Umbilical cord (tissue), 2 donors: ENCODE results near the gene RIN3. TPM values are rescaled to one million over a fixed set of nuclear protein-coding genes. Genes with fewer than 3 reads are reported as not detected.
A peak's percentile ranks its signal among the peaks of the same experiment; 100 is the strongest.

Experiments
- DNase-seq: peaks from one replicate; pipeline ENCODE4 v3.0.0-alpha.2; 2015; ENCODE audit warnings: low spot score
- total RNA-seq: library from RNA; depleted of rRNA; stranded (reverse); fragments of >200 nt; gene quantifications from one replicate; pipeline ENCODE4 v1.2.3, GENCODE V29; 2014; ENCODE audit warnings: low replicate concordance; ENCODE audit not compliant: insufficient read depth

The RIN3 gene
- total RNA-seq, 1 donor from 2014 or later = 15.2 TPM

GRCh38 chr14:92511453-92512238 is 1.9 kb upstream of the RIN3 start:
- DNase-seq = peak; percentile 81

DNA sequence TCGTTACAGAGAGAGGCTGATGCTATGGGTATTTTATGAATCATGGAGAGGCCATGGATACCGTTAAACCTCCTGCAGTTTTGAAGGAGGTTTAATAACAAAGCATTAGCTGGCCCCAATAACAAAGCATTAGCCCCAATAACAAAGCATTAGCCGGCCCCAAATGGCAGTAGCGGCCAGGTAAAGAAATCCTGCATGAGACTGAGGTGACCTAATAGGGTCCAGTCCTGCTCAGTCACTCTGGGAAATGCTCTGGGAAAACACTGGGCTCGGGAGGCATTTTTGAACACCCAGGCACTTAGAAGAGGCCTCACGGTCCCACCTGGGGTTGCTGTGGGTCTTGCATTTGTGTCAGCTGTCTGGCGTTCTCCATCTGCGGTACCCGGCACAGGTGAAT is 776 bp upstream of the RIN3 start:
- DNase-seq = no peak

DNA sequence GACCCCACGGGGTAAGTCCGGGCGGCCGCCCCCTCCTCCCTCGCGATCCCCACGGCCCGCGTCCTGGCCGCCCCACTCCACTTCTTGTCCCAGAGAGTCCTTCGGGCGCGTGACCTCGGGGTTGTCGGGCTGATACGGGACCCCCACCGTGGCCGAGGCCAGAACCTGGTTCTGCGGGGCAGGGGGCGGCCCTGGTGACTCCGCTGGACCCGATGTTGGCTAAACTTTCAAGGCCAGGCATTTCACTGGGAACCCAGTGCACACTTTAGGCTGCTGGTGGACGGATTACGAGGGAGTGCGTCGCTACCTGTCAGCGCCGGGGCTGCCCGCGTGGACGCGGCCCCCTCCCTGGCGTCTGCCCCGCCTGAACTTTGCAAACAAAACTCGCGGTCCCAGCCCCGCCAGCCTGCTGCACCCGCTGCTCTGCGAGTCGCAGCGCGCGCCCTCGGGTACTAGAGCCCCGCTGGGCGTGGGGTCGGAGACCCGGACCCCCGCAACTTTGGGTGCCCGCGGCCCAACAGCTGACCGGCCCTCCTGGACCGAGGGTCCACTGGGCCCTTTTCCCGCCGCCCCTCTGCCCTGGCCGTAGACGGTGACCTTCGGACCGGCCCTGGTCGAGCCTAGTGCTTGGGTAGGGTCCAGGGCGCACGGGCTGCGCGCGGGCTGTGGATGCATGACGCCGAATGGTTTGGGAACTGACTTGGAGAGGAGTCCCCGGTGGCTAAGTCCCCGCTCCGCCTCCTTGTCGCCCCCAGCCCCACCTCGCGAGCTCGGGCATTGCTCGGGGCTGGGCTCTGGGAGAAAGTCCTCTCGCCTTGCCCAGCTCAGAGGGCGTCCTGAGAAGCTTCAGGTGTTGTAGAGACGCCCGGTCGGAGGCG is 624 bp downstream of the RIN3 start:
- DNase-seq = no peak

GRCh38 chr14:92514844-92515514 is 1.4 kb downstream of the RIN3 start:
- no peak for DNase-seq

GRCh38 chr14:92515546-92516343 is 2.2 kb downstream of the RIN3 start:
- no peak for DNase-seq

DNA sequence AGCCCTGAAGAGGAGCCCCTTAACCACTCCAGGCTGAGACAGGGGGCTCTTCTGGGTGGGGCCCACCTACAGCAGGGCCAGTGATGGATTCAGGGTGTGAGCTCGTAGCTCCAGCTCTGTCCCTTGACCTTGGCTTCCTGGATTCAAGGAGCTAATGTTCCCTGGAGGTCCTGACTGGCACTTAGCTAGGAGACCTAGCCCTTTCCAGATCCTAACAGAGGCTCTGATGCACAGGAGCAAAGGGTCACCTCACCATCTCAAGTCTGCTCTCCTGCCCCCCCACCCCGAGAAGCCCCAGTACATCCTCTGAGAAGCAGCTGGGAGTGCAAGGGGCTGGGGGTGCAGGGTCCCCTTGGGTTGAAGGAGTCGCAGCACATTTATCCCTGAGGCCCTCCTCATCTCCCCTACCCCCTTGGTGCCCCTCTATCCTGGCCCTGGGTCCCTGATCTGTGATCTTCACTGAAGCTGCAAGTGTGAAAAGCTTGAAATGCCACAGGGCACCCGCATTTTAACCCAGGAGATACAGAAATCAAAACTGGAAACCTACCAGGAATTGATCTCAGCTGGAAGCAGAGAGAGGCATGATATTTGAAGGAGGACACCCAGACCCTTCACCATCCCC is 2.9 kb downstream of the RIN3 start:
- DNase-seq = no peak

- no peak for DNase-seq
Measured at GRCh38 chr14:92516966-92517506, 3.5 kb downstream of the RIN3 start.

DNA sequence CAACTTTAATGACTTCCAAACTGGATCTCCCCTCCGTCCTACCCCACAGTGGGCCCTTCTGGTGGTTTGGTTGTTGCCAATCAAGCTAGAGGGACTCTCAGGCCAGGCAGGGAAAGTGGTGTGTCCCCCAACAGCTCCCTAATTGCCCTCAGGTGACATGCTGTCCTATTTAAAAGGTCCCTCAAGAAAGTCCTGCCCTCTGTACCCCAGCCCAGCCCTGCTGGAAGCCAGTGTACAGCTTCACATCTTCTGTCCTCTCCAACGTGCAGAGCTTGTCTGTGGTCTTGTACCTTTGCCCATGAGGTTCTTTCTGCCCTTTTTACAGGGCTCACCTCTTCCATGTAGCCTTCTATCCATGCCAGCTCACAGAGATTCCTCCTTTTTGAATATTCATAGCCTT is 4.2 kb downstream of the RIN3 start:
- no peak for DNase-seq

DNA sequence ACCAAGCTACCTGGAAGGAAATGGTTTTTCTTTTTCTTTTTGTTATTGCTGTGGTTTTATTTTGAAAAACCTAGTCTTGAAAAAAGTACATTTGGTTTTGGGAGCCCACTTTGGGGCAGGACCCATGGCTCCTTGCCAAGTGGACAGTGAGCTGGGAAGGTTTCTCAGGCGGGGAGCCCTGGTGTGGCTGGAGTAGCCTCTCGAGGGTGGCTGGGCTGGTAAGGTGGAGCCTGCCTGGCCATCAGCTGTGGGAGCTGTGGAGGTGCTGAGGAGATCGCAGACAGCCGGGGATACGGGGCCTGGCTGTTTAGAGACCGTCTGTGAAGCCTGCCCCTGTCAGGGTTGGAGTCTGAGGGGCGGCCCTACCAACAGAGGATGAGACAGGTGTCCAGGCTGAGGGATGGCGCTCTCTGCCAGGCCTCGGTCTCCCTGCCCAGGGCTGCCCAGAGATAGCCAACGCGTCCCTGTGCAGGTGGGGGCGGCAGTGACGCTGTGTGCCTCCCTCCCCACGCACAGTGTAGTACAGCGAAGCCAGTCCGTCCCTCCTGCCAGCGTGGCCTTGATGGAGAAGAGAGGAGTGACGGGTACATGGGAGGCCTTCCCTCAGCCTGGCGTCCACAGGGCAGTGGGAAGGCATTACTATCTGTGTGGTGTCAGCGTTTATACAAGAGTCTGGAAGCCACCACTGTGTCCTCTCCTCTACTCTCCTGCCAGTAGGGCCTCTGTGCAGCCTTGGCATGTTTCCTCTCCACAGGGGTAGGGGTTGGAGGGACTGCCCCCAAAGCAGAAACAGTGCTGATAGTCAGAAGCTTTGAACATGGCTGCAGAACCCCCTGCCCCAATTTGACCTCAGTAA is 5.9 kb downstream of the RIN3 start:
- no peak for DNase-seq

GRCh38 chr14:92520102-92521057 is 6.8 kb downstream of the RIN3 start:
- DNase-seq = no peak

- no peak for DNase-seq
Measured at GRCh38 chr14:92521058-92521415, 7.5 kb downstream of the RIN3 start.

DNA sequence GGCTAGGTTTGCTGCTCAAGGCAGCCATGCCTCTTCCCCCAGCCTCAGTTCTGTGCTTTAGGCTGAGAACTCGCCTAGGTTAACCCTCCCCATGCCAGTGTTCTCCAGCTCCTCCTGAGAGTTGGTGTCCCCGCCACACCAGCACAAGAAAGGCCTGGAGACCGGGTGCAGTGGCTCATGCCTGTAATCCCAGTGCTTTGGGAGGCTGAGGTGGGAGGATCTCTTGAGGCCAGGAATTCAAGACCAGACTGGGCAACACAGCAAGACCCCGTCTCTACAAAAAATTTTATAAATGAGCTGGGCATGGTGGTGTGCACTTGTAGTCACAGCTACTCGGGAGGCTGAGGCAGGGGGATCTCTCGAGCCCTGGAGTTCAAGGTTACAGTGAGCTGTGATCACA is 10.2 kb downstream of the RIN3 start:
- DNase-seq = no peak

DNA sequence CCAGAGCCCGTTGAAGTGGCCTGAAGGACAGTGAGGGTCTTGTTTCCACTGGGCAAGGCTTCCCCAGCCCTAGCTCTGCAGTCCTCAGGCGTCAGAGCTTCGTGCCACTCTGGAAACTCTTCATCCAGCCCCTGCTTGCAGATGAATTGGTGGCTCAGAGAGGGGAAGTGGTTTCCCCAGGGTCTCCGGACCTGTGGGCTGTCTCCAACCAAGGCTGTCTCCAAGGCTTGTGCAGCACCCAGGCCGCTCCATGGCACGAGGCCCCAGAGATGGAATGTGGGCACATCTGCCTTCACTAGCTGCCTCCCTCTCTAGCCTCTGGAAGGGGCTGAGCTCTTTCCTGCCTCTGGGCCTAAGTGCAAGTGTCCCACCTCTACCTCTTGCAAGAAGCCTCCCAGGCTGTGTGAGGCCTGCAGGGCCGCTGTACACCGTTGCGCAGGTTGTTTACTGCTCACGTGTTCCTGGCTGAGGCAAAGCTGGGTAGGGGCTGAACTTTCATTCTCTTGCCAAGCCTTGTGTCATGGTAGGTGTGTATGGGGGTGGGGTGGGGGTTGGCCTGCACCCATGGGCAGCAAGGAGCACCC is 11.1 kb downstream of the RIN3 start:
- no peak for DNase-seq

DNA sequence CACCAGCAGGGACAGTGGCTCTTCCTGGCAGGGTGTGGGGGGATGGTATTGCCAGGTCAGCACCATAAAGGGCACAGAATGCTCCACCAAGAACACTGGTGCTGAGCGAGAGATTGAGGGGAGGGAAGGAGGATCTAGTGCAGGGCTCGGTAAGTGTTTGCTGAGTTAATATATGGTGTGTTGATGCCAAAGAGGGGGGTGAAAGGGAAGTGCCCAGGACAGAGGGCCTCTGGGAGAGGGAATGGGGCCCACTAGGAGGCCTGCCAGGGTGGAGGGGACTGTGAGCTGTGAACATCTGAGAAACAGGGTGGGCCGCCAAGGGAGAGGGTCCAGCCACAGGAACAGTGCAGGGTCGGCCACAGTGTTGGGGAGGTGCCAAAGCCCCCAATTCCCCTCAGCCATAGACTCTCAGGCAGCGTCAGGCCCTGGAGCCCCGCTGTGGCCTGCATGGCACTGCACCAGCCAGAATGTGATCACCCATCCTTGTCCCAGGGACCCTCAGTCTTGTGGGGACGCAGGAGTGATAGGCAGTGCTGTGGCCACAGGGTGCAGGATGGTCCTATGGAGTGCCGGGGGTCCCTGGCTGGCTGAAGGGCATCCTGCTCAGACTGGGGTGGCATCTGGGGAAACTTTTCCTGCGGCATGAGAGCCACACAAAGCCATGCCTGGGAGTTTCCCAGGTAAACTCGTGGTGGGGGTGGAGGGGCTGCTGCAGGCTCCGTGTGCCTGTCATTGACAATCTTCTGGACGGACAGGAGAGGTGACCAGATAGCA is 11.9 kb downstream of the RIN3 start:
- DNase-seq = no peak

- no peak for DNase-seq
Measured at GRCh38 chr14:92527721-92528120, 14.1 kb downstream of the RIN3 start.

GRCh38 chr14:92528486-92529100 is 15.0 kb downstream of the RIN3 start:
- no peak for DNase-seq

GRCh38 chr14:92529903-92530302 is 16.3 kb downstream of the RIN3 start:
- DNase-seq = no peak
